ENCODE measurements around the gene GDPD5.

- no peak for TF ChIP-seq EGR1 (IDR thresholded peaks at IDR 0.05; ENCODE audit: borderline replicate concordance in 1 of 2, low read depth in 2 of 2, low read length in 2 of 2)
- no peak for TF ChIP-seq CTCF (IDR thresholded peaks at IDR 0.05 in 2 of 3, conservative IDR thresholded peaks at IDR 0.05 in 1 of 3; ENCODE audit: control insufficient read depth in 2 of 3, extremely low read depth in 1 of 3, insufficient read depth in 1 of 3, low read depth in 3 of 3, low read length in 3 of 3)
- no peak for TF ChIP-seq RAD21 (IDR thresholded peaks at IDR 0.05; ENCODE audit: insufficient read depth, low read depth, low read length)
- TF ChIP-seq ZNF217 (IDR thresholded peaks at IDR 0.05), result no peak
- TF ChIP-seq, protein P1, sequence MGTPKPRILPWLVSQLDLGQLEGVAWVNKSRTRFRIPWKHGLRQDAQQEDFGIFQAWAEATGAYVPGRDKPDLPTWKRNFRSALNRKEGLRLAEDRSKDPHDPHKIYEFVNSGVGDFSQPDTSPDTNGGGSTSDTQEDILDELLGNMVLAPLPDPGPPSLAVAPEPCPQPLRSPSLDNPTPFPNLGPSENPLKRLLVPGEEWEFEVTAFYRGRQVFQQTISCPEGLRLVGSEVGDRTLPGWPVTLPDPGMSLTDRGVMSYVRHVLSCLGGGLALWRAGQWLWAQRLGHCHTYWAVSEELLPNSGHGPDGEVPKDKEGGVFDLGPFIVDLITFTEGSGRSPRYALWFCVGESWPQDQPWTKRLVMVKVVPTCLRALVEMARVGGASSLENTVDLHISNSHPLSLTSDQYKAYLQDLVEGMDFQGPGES (IDR thresholded peaks at IDR 0.05), result no peak
- TF ChIP-seq POLR2A (IDR thresholded peaks at IDR 0.05; ENCODE audit: low read depth, low read length), result no peak
- TF ChIP-seq MYC (IDR thresholded peaks at IDR 0.05; ENCODE audit: insufficient read depth, insufficient read length, insufficient replicate concordance, low read length, severe bottlenecking), result no peak
- TF ChIP-seq HDGF (IDR thresholded peaks at IDR 0.05), result no peak
- TF ChIP-seq SIN3A (IDR thresholded peaks at IDR 0.05; ENCODE audit: low read depth, low read length), result no peak
- TF ChIP-seq FOXK2 (IDR thresholded peaks at IDR 0.05), result no peak
- TF ChIP-seq ASH2L (IDR thresholded peaks at IDR 0.05; ENCODE audit: borderline replicate concordance, low read depth), result no peak
Observed at GRCh38 chr11:75465701-75466531, 59.8 kb downstream of the GDPD5 start.
